ENCODE data around the gene CNTN1. TPM values are rescaled to one million over a fixed set of nuclear protein-coding genes. Genes with fewer than 3 reads are reported as not detected.

Gene CNTN1
- polyA plus RNA-seq, 1 donor from 2014 or later: 101 TPM

DNA sequence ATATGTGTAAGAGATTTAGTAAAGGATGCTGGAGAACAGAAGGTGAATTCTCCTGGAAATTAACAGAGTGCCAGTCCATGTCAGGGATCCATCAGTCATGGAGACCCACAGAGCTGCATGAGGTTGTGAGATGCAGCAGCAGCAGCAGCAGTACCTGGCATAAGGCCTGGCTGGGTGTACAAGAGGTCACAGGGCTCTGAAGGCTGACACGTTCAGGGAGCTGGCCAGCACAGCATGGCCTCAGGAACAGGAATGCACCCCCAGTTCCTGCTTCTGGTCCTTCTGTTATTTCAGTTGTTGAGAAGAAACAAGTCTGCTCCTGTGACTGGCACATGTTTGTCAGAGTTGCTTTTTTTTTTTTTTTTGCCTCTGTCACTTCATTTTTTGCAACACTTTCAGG, 210.8 kb downstream of the CNTN1 start:
- no peaks in the 10 kb centered on the region for H3K9me3 ChIP-seq (ENCODE audit: low read length)
- no peak overlapping the region for H2AFZ ChIP-seq (ENCODE audit: low read depth, low read length)
- H3K36me3 ChIP-seq (ENCODE audit: insufficient read depth, low read length): no peaks in the 10 kb centered on the region
- no peak overlapping the region for H3K27ac ChIP-seq (ENCODE audit: low read length)
- H3K4me2 ChIP-seq (ENCODE audit: low read length): no peak overlapping the region
- TF ChIP-seq EP300 (conservative IDR thresholded peaks at IDR 0.05; ENCODE audit: poor library complexity, severe bottlenecking) (no peak), TAF1 (IDR thresholded peaks at IDR 0.05; ENCODE audit: low read depth) (no peak), SMC3 (conservative IDR thresholded peaks at IDR 0.05; ENCODE audit: poor library complexity) (no peak), POLR2AphosphoS5 (IDR thresholded peaks at IDR 0.05) (no peak), MXI1 (conservative IDR thresholded peaks at IDR 0.05; ENCODE audit: poor library complexity, severe bottlenecking) (no peak), RAD21 (conservative IDR thresholded peaks at IDR 0.05) (no peak), EZH2 (IDR thresholded peaks at IDR 0.05; ENCODE audit: borderline replicate concordance, insufficient read depth, low read length, poor library complexity, severe bottlenecking) (no peak)
- TF ChIP-seq, protein P1, sequence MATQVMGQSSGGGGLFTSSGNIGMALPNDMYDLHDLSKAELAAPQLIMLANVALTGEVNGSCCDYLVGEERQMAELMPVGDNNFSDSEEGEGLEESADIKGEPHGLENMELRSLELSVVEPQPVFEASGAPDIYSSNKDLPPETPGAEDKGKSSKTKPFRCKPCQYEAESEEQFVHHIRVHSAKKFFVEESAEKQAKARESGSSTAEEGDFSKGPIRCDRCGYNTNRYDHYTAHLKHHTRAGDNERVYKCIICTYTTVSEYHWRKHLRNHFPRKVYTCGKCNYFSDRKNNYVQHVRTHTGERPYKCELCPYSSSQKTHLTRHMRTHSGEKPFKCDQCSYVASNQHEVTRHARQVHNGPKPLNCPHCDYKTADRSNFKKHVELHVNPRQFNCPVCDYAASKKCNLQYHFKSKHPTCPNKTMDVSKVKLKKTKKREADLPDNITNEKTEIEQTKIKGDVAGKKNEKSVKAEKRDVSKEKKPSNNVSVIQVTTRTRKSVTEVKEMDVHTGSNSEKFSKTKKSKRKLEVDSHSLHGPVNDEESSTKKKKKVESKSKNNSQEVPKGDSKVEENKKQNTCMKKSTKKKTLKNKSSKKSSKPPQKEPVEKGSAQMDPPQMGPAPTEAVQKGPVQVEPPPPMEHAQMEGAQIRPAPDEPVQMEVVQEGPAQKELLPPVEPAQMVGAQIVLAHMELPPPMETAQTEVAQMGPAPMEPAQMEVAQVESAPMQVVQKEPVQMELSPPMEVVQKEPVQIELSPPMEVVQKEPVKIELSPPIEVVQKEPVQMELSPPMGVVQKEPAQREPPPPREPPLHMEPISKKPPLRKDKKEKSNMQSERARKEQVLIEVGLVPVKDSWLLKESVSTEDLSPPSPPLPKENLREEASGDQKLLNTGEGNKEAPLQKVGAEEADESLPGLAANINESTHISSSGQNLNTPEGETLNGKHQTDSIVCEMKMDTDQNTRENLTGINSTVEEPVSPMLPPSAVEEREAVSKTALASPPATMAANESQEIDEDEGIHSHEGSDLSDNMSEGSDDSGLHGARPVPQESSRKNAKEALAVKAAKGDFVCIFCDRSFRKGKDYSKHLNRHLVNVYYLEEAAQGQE (IDR thresholded peaks at IDR 0.05; ENCODE audit: borderline replicate concordance): no peak
- TF ChIP-seq, protein P2, sequence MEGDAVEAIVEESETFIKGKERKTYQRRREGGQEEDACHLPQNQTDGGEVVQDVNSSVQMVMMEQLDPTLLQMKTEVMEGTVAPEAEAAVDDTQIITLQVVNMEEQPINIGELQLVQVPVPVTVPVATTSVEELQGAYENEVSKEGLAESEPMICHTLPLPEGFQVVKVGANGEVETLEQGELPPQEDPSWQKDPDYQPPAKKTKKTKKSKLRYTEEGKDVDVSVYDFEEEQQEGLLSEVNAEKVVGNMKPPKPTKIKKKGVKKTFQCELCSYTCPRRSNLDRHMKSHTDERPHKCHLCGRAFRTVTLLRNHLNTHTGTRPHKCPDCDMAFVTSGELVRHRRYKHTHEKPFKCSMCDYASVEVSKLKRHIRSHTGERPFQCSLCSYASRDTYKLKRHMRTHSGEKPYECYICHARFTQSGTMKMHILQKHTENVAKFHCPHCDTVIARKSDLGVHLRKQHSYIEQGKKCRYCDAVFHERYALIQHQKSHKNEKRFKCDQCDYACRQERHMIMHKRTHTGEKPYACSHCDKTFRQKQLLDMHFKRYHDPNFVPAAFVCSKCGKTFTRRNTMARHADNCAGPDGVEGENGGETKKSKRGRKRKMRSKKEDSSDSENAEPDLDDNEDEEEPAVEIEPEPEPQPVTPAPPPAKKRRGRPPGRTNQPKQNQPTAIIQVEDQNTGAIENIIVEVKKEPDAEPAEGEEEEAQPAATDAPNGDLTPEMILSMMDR (IDR thresholded peaks at IDR 0.05; ENCODE audit: poor library complexity, severe bottlenecking): no peak
- no peaks in the 10 kb centered on the region for H4K20me1 ChIP-seq (ENCODE audit: insufficient read depth)
- no peaks in the 10 kb centered on the region for H3F3A ChIP-seq (ENCODE audit: insufficient read depth, low read length, poor library complexity, severe bottlenecking)
- H3K4me3 ChIP-seq (ENCODE audit: low read length): no peak overlapping the region
- no peaks in the 10 kb centered on the region for H3K79me2 ChIP-seq (replicated peaks; ENCODE audit: insufficient read depth, low read length)
- H3K9me2 ChIP-seq (ENCODE audit: insufficient read depth, low read length): no peaks in the 10 kb centered on the region
- H3K9ac ChIP-seq (ENCODE audit: low read length): no peak overlapping the region
- no peaks in the 10 kb centered on the region for H3K27me3 ChIP-seq (ENCODE audit: insufficient read depth, low read depth, low read length)

DNA sequence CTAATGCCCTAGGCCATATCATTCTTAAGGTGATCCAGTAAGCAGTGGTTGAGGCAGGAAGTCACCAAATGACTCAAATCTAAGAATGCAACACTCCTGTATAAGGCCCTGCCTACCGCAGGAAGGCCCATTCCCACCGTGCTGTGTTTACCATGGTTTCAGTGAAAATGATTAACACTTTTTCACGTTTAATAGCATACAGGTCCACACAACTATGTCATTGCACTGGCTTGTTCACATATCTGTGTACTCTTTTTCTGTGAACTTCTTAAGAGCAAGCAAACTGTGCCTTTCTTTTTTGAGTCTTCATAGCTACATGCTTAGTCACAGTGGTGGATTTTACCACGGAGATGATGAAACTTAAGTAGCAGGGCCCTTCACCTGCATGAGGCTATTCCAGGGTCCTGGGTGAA, 214.9 kb downstream of the CNTN1 start:
- H3K9me2 ChIP-seq (ENCODE audit: insufficient read depth, low read length): no peaks in the 10 kb centered on the region

More for the DNA sequence above, 214.9 kb downstream of the CNTN1 start:
- Histone ChIP-seq H3K4me2 (ENCODE audit: low read length) (no peak overlapping the region), H4K20me1 (ENCODE audit: insufficient read depth) (no peaks in the 10 kb centered on the region), H2AFZ (ENCODE audit: low read depth, low read length) (no peak overlapping the region), H3F3A (ENCODE audit: insufficient read depth, low read length, poor library complexity, severe bottlenecking) (no peaks in the 10 kb centered on the region), H3K79me2 (replicated peaks; ENCODE audit: insufficient read depth, low read length) (no peaks in the 10 kb centered on the region), H3K9me3 (ENCODE audit: low read length) (no peaks in the 10 kb centered on the region), H3K27ac (ENCODE audit: low read length) (no peak overlapping the region), H3K9ac (ENCODE audit: low read length) (no peak overlapping the region), H3K36me3 (ENCODE audit: insufficient read depth, low read length) (no peaks in the 10 kb centered on the region), H3K27me3 (ENCODE audit: insufficient read depth, low read depth, low read length) (no peaks in the 10 kb centered on the region), H3K4me3 (ENCODE audit: low read length) (no peak overlapping the region)
- TF ChIP-seq, protein P2 (IDR thresholded peaks at IDR 0.05; ENCODE audit: poor library complexity, severe bottlenecking): no peak
- no peak for TF ChIP-seq RAD21 (conservative IDR thresholded peaks at IDR 0.05)
- TF ChIP-seq SMC3 (conservative IDR thresholded peaks at IDR 0.05; ENCODE audit: poor library complexity): no peak

Measured in neural cell (in vitro differentiated cells).